RWPE1 (cell line): ENCODE data around the gene DOLPP1.

Source experiments
- CTCF ChIA-PET: fragments of 350-600 bp; sonication (Branson Sonifier 250); formaldehyde crosslinking; extraction: SDS; loops from one replicate; lab custom pipeline; 2021; lab: Yijun Ruan, JAX
- POLR2A ChIA-PET: fragments of 400-600 bp; formaldehyde crosslinking; extraction: SDS; loops from one replicate; lab custom pipeline; 2020; ENCODE audit warnings: antibody characterized with exemption; ENCODE audit not compliant: low non-redundant PET; lab: Yijun Ruan, JAX
- DNase-seq: peaks from one replicate; pipeline ENCODE4 v3.0.0; 2012; ENCODE audit warnings: low spot score
- H3K27ac ChIP-seq: fragments of 450-650 bp; 2 replicates; pipeline ENCODE4 v1.5.1; 2017
- CTCF ChIP-seq: fragments of 450-650 bp; conservative IDR thresholded peaks from 2 replicates; pipeline ENCODE4 v1.5.1; 2017; ENCODE audit warnings: low read depth, mild to moderate bottlenecking

The DOLPP1 gene

GRCh38 chr9:129064499-129064908, 16.4 kb upstream of the DOLPP1 start:
- no peak for DNase-seq
- H3K27ac ChIP-seq: no peak overlapping the region
- CTCF ChIA-PET: no interaction called here
- POLR2A ChIA-PET: no interaction called here
- TF ChIP-seq CTCF: no peak

GRCh38 chr9:129068110-129068509, 12.8 kb upstream of the DOLPP1 start:
- CTCF ChIA-PET: no interaction called here
- peak overlapping the region; percentile 21 for H3K27ac ChIP-seq
- POLR2A ChIA-PET: interaction anchor here (0.7 kb wide), 1 partner anchor 12 kb away, joined by 3 read pairs; no protein-coding TSS in a partner anchor
- no peak for DNase-seq
- no peak for TF ChIP-seq CTCF

GRCh38 chr9:129068990-129069861, 11.7 kb upstream of the DOLPP1 start:
- POLR2A ChIA-PET: no interaction called here
- CTCF ChIA-PET: interaction anchor here (1.1 kb wide), 1 partner anchor 106 kb away, joined by 6 read pairs; no protein-coding TSS in a partner anchor
- no peak for TF ChIP-seq CTCF
- no peak for DNase-seq
- peak overlapping the region; percentile 21 for H3K27ac ChIP-seq

- ChIA-PET CTCF (interaction anchor here (0.7 to 1.1 kb wide), 2 partner anchors 10 to 105 kb away, joined by 3 to 6 read pairs; no protein-coding TSS in a partner anchor), POLR2A (interaction anchor here (1.0 kb wide), 1 partner anchor 11 kb away, joined by 3 read pairs; the partner anchor contains the start of gene DOLPP1)
- no peak for DNase-seq
- H3K27ac ChIP-seq: peak overlapping the region; percentile 21
- TF ChIP-seq CTCF: no peak
Measured at GRCh38 chr9:129069862-129070641, 10.9 kb upstream of the DOLPP1 start.

GRCh38 chr9:129070696-129071525, 10.0 kb upstream of the DOLPP1 start:
- POLR2A ChIA-PET: interaction anchor here (1.0 kb wide), 1 partner anchor 10 kb away, joined by 3 read pairs; the partner anchor contains the start of gene DOLPP1

More at GRCh38 chr9:129070696-129071525, 10.0 kb upstream of the DOLPP1 start:
- no peak for TF ChIP-seq CTCF
- CTCF ChIA-PET: interaction anchor here (0.7 kb wide), 1 partner anchor 9 kb away, joined by 3 read pairs; no protein-coding TSS in a partner anchor
- DNase-seq: no peak
- H3K27ac ChIP-seq: peak overlapping the region; percentile 21
